Measurements from ENCODE around the gene ITGB3.
A peak's percentile ranks its signal among the peaks of the same experiment; 100 is the strongest.

Gene ITGB3

DNA sequence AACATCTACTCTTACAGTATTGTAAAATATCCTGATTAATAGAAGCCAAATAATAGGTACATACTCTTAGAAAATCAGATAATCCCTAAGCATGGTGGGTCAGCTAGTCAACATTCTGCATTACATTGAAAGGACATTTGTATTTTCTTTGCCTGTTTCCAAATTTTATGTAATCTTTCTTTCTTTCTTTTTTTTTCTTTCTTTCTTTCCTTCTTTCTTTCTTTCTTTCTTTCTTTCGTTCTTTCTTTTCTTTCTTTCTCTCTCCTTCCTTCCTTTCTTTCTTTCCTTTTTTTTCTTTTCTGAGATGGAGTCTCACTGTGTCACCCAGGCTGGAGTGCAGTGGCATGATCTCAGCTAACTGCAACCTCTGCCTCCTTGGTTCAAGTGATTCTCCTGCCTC is 18.9 kb downstream of the ITGB3 start:
- Histone ChIP-seq H4K20me1 (ENCODE audit: insufficient read depth, low read length) (no peaks in the 10 kb centered on the region), H3K9ac (ENCODE audit: low read length) (no peak overlapping the region), H3K9me3 (ENCODE audit: insufficient read depth, low read length) (no peaks in the 10 kb centered on the region), H3K79me2 (ENCODE audit: low read length) (no peaks in the 10 kb centered on the region), H3K4me3 (ENCODE audit: low read length) (no peak overlapping the region), H2AFZ (ENCODE audit: low read depth, low read length) (no peak overlapping the region), H3K4me2 (ENCODE audit: low read length) (no peak overlapping the region), H3K36me3 (replicated peaks; ENCODE audit: low read depth, low read length) (no peaks in the 10 kb centered on the region), H3K27ac (ENCODE audit: low read length) (no peak overlapping the region), H3K4me1 (ENCODE audit: low read length) (peaks cover 30% of the 10 kb centered on the region), H3K27me3 (ENCODE audit: low read depth, low read length) (peaks cover 6% of the 10 kb centered on the region; the same call in 1 of the 2 replicates)
- no peak for TF ChIP-seq EZH2phosphoT487 (IDR thresholded peaks at IDR 0.05; ENCODE audit: low read depth)
- TF ChIP-seq, protein P1, sequence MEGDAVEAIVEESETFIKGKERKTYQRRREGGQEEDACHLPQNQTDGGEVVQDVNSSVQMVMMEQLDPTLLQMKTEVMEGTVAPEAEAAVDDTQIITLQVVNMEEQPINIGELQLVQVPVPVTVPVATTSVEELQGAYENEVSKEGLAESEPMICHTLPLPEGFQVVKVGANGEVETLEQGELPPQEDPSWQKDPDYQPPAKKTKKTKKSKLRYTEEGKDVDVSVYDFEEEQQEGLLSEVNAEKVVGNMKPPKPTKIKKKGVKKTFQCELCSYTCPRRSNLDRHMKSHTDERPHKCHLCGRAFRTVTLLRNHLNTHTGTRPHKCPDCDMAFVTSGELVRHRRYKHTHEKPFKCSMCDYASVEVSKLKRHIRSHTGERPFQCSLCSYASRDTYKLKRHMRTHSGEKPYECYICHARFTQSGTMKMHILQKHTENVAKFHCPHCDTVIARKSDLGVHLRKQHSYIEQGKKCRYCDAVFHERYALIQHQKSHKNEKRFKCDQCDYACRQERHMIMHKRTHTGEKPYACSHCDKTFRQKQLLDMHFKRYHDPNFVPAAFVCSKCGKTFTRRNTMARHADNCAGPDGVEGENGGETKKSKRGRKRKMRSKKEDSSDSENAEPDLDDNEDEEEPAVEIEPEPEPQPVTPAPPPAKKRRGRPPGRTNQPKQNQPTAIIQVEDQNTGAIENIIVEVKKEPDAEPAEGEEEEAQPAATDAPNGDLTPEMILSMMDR (IDR thresholded peaks at IDR 0.05; ENCODE audit: low read depth, low read length): no peak

DNA sequence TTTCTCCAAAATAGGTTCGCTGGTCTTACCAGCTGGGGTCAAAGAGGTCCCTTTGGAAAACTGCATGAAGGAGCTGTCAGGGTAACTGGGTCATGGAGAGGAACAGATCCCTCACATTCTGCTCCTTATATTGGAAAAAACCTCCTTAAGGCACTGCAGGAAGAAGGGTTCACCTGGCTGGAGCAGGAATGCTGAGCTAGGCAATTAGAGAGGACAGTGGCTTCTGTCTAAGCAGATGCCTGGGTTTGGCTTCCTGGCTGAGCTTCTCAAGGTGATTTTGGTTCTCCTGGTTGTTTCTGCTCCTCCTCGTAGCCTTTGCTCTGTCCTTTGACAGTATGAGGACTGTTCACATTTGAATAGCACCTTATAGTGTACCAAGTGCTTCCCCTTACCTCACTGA is 19.6 kb downstream of the ITGB3 start:
- no peak overlapping the region for H3K27ac ChIP-seq (ENCODE audit: low read length)
- H3K4me2 ChIP-seq (ENCODE audit: low read length): no peak overlapping the region
- no peaks in the 10 kb centered on the region for H3K36me3 ChIP-seq (replicated peaks; ENCODE audit: low read depth, low read length)
- no peak overlapping the region for H3K9ac ChIP-seq (ENCODE audit: low read length)
- H3K79me2 ChIP-seq (ENCODE audit: low read length): no peaks in the 10 kb centered on the region
- no peak overlapping the region for H2AFZ ChIP-seq (ENCODE audit: low read depth, low read length)
- peaks cover 34% of the 10 kb centered on the region for H3K4me1 ChIP-seq (ENCODE audit: low read length)
- no peak overlapping the region for H3K4me3 ChIP-seq (ENCODE audit: low read length)
- H3K9me3 ChIP-seq (ENCODE audit: insufficient read depth, low read length): no peaks in the 10 kb centered on the region
- H4K20me1 ChIP-seq (ENCODE audit: insufficient read depth, low read length): no peaks in the 10 kb centered on the region
- TF ChIP-seq, protein P1 (IDR thresholded peaks at IDR 0.05; ENCODE audit: low read depth, low read length): no peak
- TF ChIP-seq EZH2phosphoT487 (IDR thresholded peaks at IDR 0.05; ENCODE audit: low read depth): no peak
- H3K27me3 ChIP-seq (ENCODE audit: low read depth, low read length): peaks cover 6% of the 10 kb centered on the region; the same call in 1 of the 2 replicates

DNA sequence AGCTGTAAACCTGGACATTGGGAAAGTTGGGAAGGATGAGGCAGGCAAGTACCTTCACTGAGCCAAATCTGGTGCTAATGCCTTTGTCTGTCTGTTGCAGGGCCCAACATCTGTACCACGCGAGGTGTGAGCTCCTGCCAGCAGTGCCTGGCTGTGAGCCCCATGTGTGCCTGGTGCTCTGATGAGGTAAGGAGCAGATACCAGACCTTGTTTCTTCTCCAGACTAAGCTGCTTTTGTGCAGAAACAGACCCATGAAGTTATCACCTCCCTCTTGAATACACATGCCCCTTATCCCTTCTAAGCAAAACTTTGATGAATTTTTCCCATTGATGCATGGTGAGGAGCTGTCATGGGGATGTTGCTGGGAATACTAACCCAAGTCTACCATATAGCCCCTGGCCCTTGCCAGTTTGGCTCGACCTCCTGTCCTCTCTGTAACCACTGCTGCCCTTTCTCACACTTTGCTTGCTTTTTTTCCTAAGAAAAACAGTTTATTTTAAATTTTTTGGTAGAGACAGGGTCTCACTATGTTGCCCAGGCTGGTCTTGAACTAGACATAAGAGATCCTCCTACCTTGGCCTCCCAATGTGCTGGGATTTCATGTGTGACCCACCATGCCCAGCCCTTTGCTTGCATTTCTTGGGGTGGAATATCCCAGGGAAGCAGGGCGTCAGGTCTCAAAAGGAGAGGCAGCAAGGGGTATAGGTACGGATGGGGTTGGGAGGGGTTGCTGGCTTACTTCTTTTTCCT is 20.9 kb downstream of the ITGB3 start:
- no peaks in the 10 kb centered on the region for H3K36me3 ChIP-seq (replicated peaks; ENCODE audit: low read depth, low read length)
- TF ChIP-seq, protein P1 (IDR thresholded peaks at IDR 0.05; ENCODE audit: low read depth, low read length): no peak
- no peak for TF ChIP-seq EZH2phosphoT487 (IDR thresholded peaks at IDR 0.05; ENCODE audit: low read depth)
- peaks cover 47% of the 10 kb centered on the region for H3K4me1 ChIP-seq (ENCODE audit: low read length)
- H3K9me3 ChIP-seq (ENCODE audit: insufficient read depth, low read length): no peaks in the 10 kb centered on the region
- no peaks in the 10 kb centered on the region for H3K79me2 ChIP-seq (ENCODE audit: low read length)
- no peak overlapping the region for H3K27ac ChIP-seq (ENCODE audit: low read length)
- H3K9ac ChIP-seq (ENCODE audit: low read length): no peak overlapping the region
- H3K4me2 ChIP-seq (ENCODE audit: low read length): no peak overlapping the region
- H2AFZ ChIP-seq (ENCODE audit: low read depth, low read length): no peak overlapping the region
- H4K20me1 ChIP-seq (ENCODE audit: insufficient read depth, low read length): no peaks in the 10 kb centered on the region
- H3K4me3 ChIP-seq (ENCODE audit: low read length): no peak overlapping the region
- H3K27me3 ChIP-seq (ENCODE audit: low read depth, low read length): peaks cover 6% of the 10 kb centered on the region; the same call in 1 of the 2 replicates

DNA sequence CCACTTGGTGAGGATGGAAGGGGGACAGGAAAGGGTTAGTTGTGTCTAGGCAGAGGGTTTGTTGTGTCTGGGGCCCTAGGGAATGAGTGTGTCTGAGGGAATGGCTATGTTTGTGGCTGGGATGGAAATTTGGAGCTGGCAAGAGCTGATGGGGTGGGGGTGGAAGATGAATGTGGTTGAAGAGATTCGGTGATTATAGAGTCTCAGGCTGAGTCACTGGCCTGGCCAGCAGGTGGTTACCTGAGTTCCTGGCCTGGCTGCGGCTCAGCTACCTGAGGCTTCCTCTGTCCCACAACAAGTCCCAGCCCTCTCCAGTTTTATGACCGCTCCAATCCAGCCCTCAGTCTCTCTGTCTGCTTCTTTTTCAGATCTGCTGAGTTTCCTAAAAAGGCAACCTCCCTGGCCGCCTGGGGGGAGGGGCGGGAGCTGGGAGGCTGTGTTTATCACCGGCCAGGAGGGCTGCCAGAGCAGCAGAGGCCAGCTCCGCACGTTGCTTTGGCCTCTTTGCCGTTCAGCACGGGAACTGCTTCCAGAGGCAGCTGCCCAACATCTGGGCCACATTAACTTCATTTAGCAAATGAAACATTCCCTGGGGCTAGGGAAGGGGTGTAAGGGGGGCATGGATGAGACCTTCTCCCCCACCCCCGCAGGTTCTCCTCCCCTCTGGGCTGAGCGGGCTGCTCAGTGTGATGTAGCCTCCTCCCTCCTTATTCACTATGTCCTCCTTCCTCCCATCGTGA is 21.8 kb downstream of the ITGB3 start:
- Histone ChIP-seq H3K4me3 (ENCODE audit: low read length) (no peak overlapping the region), H3K4me2 (ENCODE audit: low read length) (0 out of 2 replicates have a peak overlapping the region, but pooled peaks have one; percentile 10), H2AFZ (ENCODE audit: low read depth, low read length) (no peak overlapping the region)

More for the DNA sequence above, 21.8 kb downstream of the ITGB3 start:
- no peaks in the 10 kb centered on the region for H4K20me1 ChIP-seq (ENCODE audit: insufficient read depth, low read length)
- peaks cover 6% of the 10 kb centered on the region; the same call in 1 of the 2 replicates for H3K27me3 ChIP-seq (ENCODE audit: low read depth, low read length)
- H3K9me3 ChIP-seq (ENCODE audit: insufficient read depth, low read length): no peaks in the 10 kb centered on the region
- no peak overlapping the region for H3K9ac ChIP-seq (ENCODE audit: low read length)
- TF ChIP-seq EZH2phosphoT487 (IDR thresholded peaks at IDR 0.05; ENCODE audit: low read depth): no peak
- TF ChIP-seq, protein P1 (IDR thresholded peaks at IDR 0.05; ENCODE audit: low read depth, low read length): no peak
- H3K79me2 ChIP-seq (ENCODE audit: low read length): no peaks in the 10 kb centered on the region
- H3K36me3 ChIP-seq (replicated peaks; ENCODE audit: low read depth, low read length): no peaks in the 10 kb centered on the region
- no peak overlapping the region for H3K27ac ChIP-seq (ENCODE audit: low read length)
- peaks cover 52% of the 10 kb centered on the region for H3K4me1 ChIP-seq (ENCODE audit: low read length)
